Fibroblast of lung (primary cell): ENCODE results near the gene GRAMD2B.

Source experiments
- EZH2 ChIP-seq: IDR thresholded peaks from 2 replicates; pipeline ENCODE4 v1.5.1; 2012; ENCODE audit warnings: low read length, control low read depth, mild to moderate bottlenecking; ENCODE audit errors: missing control alignments
- TF ChIP-seq, protein P1 (sequence below), 2 donors: IDR thresholded peaks in 1 of 2; conservative IDR thresholded peaks in 1 of 2; 1 replicate in 1 of 2; 2 replicates in 1 of 2; pipeline ENCODE4 v1.5.1; 2011 to 2012; ENCODE audit warnings: low read length in 2 of 2, control low read depth in 1 of 2, inconsistent platforms in 1 of 2, low read depth in 1 of 2, mild to moderate bottlenecking in 1 of 2

DNA sequence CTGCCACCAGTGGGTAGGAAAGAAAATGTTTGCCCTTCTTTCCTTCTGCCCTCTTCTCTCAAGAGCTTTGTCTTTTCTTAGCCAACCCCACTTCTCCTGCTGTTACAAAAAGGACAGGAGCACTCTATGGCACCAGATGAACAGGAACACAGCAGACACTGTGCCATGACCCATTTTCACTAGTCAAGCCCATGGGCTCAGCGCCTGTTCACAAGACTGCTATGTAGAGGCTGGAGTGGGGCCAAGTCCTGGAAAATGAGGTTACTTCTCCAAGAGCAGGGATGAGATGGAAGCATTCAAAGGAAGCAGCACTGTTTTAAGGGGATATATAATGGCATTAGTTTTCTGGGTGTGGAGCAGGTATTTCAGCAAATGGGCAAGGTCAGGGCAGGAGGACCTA lies 46.8 kb upstream of the GRAMD2B start:
- TF ChIP-seq, protein P1, sequence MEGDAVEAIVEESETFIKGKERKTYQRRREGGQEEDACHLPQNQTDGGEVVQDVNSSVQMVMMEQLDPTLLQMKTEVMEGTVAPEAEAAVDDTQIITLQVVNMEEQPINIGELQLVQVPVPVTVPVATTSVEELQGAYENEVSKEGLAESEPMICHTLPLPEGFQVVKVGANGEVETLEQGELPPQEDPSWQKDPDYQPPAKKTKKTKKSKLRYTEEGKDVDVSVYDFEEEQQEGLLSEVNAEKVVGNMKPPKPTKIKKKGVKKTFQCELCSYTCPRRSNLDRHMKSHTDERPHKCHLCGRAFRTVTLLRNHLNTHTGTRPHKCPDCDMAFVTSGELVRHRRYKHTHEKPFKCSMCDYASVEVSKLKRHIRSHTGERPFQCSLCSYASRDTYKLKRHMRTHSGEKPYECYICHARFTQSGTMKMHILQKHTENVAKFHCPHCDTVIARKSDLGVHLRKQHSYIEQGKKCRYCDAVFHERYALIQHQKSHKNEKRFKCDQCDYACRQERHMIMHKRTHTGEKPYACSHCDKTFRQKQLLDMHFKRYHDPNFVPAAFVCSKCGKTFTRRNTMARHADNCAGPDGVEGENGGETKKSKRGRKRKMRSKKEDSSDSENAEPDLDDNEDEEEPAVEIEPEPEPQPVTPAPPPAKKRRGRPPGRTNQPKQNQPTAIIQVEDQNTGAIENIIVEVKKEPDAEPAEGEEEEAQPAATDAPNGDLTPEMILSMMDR (conservative IDR thresholded peaks at IDR 0.05 in 1 of 2, IDR thresholded peaks at IDR 0.05 in 1 of 2; ENCODE audit: low read depth in 1 of 2, low read length in 2 of 2), result no peak
- no peak for TF ChIP-seq EZH2
